GM12892 (cell line): ENCODE measurements around the gene RXRA.

Experiments
- POLR2A ChIP-seq: IDR thresholded peaks from 2 replicates; pipeline ENCODE4 v1.6.1; 2011; ENCODE audit warnings: low read depth, low read length, control low read depth
- POLR2AphosphoS5 ChIP-seq: IDR thresholded peaks from 2 replicates; pipeline ENCODE4 v1.6.1; 2011; ENCODE audit warnings: low read depth, low read length, control low read depth
- TAF1 ChIP-seq: IDR thresholded peaks from 2 replicates; pipeline ENCODE4 v1.6.1; 2011; ENCODE audit warnings: low read depth, mild to moderate bottlenecking, control low read depth, low read length, borderline replicate concordance

GRCh38 chr9:134348404-134349155 is 22.3 kb downstream of the RXRA start:
- TF ChIP-seq POLR2AphosphoS5, result no peak
- no peak for TF ChIP-seq POLR2A
- no peak for TF ChIP-seq TAF1
